Measurements from ENCODE around the gene CUL1.

The CUL1 gene

DNA sequence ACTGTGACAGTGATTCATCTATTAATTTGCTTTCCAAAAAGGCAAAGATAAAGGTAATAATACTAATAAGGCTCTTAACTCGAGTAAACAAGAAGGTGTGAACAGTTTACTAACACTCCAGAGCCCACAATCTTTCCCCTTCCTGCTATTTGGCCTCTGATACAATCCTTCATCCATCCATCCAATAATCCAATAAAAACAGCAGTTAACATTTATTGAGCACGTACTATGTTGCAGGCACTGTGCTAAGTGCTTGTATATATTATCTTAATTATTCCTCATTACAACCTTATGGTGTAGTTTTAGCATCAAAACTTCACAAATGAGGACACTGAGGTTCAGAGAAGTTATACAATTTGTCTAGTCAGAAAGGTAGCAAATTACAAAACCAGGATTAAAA is 135.9 kb downstream of the CUL1 start:
- TF ChIP-seq EP300 (IDR thresholded peaks at IDR 0.05; ENCODE audit: borderline replicate concordance) (no peak), NFIC (IDR thresholded peaks at IDR 0.05) (no peak)

DNA sequence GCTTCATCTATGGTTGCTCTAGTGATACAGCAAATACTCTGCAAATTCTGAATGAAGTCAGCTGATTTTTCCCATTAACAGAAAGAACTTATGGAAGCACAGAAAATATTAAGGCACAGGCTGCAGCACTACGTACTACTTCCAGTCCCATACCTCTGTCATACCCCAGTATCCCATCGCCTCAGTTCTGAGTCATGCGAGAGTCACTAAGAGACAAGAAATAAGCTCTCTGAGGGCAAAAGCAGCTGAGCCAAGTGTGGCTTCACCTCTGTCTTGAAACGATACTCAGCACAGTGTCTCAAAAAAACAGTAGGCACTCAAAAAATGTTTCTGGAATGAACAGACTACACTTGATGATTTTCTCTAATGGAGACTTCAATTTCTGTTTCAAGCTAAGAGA is 137.2 kb downstream of the CUL1 start:
- no peak for TF ChIP-seq EP300 (IDR thresholded peaks at IDR 0.05; ENCODE audit: borderline replicate concordance)
- TF ChIP-seq NFIC (IDR thresholded peaks at IDR 0.05), result no peak
- TF ChIP-seq TEAD4 (IDR thresholded peaks at IDR 0.05), result no peak
- TF ChIP-seq, protein P1, sequence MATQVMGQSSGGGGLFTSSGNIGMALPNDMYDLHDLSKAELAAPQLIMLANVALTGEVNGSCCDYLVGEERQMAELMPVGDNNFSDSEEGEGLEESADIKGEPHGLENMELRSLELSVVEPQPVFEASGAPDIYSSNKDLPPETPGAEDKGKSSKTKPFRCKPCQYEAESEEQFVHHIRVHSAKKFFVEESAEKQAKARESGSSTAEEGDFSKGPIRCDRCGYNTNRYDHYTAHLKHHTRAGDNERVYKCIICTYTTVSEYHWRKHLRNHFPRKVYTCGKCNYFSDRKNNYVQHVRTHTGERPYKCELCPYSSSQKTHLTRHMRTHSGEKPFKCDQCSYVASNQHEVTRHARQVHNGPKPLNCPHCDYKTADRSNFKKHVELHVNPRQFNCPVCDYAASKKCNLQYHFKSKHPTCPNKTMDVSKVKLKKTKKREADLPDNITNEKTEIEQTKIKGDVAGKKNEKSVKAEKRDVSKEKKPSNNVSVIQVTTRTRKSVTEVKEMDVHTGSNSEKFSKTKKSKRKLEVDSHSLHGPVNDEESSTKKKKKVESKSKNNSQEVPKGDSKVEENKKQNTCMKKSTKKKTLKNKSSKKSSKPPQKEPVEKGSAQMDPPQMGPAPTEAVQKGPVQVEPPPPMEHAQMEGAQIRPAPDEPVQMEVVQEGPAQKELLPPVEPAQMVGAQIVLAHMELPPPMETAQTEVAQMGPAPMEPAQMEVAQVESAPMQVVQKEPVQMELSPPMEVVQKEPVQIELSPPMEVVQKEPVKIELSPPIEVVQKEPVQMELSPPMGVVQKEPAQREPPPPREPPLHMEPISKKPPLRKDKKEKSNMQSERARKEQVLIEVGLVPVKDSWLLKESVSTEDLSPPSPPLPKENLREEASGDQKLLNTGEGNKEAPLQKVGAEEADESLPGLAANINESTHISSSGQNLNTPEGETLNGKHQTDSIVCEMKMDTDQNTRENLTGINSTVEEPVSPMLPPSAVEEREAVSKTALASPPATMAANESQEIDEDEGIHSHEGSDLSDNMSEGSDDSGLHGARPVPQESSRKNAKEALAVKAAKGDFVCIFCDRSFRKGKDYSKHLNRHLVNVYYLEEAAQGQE (IDR thresholded peaks at IDR 0.05; ENCODE audit: low read depth), result no peak
- no peak for TF ChIP-seq USF1 (IDR thresholded peaks at IDR 0.05)
- TF ChIP-seq CREB1 (IDR thresholded peaks at IDR 0.05; ENCODE audit: low read depth), result no peak
- no peak for TF ChIP-seq EGR1 (IDR thresholded peaks at IDR 0.05)
- TF ChIP-seq ZBTB7A (IDR thresholded peaks at IDR 0.05; ENCODE audit: low read depth), result no peak
- no peak for TF ChIP-seq FOXM1 (IDR thresholded peaks at IDR 0.05; ENCODE audit: borderline replicate concordance, low read depth)

DNA sequence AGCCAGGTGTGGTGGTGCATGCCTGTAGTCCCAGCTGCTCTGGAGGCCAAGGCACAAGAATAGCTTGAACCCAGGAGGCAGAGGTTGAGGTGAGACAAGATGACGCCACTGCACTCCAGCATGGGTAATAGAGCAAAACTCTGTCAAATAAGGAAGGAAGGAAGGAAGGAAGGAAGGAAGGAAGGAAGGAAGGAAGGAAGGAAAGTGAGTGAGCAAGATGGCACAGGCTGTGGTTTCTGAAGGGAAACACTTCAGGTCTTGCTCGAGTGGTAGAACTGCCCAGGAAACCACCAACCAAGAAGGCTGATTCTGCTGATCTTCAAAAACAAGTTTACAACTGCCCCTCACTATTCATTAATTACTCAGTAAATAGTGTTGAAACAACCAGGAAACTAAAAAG is 140.2 kb downstream of the CUL1 start:
- TF ChIP-seq CEBPB (IDR thresholded peaks at IDR 0.05), result no peak
- no peak for TF ChIP-seq TAF1 (IDR thresholded peaks at IDR 0.05; ENCODE audit: low read depth)
- no peak for TF ChIP-seq TCF12 (IDR thresholded peaks at IDR 0.05; ENCODE audit: low read depth)
- TF ChIP-seq ZBTB7A (IDR thresholded peaks at IDR 0.05; ENCODE audit: low read depth), result no peak
- no peak for TF ChIP-seq NFIC (IDR thresholded peaks at IDR 0.05)
- TF ChIP-seq, protein P1 (IDR thresholded peaks at IDR 0.05; ENCODE audit: low read depth), result no peak
- no peak for TF ChIP-seq RAD21 (IDR thresholded peaks at IDR 0.05; ENCODE audit: low read depth)
- TF ChIP-seq CREB1 (IDR thresholded peaks at IDR 0.05; ENCODE audit: low read depth), result no peak
- TF ChIP-seq EGR1 (IDR thresholded peaks at IDR 0.05), result no peak
- TF ChIP-seq USF1 (IDR thresholded peaks at IDR 0.05), result no peak
- no peak for TF ChIP-seq EP300 (IDR thresholded peaks at IDR 0.05; ENCODE audit: borderline replicate concordance)
- TF ChIP-seq FOXM1 (IDR thresholded peaks at IDR 0.05; ENCODE audit: borderline replicate concordance, low read depth), result no peak
- no peak for TF ChIP-seq TEAD4 (IDR thresholded peaks at IDR 0.05)
- TF ChIP-seq MAX (IDR thresholded peaks at IDR 0.05), result no peak
- no peak for TF ChIP-seq YY1 (IDR thresholded peaks at IDR 0.05; ENCODE audit: low read depth)

DNA sequence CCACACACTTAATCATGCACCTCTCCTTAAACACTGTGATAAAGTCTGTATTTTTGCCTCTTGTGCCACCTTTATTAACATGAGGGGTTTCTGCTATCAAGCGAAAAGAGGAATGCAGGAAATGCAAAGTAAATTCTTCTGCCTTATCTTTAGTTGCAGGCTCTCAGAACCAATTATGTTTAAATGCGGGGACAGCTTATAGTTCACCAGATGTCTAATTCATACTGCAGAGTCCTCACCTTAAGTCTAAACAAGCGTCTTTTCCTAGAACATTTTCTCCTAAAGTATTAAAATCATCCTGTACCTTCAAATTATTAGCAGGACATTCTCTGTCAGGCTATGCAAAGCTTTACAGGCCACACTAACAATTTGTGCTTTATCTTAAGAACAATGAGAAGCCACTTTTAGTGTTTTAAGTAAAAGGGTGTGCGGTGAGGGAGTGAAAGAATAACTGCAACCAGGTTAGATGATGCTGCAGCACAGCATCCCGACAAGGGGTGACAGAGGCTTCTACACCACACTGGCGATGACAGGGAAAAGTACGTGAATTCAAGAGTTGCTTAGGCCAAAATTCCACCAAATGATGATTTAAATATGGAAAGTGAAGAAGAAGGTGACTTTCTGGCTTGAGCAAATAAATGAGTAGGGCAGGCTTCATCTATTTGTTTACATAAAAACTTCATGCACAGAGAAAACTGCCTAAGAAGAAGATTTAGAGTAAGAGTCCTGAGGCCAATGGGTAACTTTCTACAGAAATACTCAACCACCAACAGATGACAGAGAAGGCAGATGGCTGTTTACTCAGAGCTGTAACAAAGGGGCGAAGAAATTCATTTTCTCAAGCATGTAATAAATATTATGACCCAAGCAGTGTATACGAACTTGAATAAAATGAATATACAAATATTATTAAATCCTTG is 149.4 kb downstream of the CUL1 start:
- TF ChIP-seq MAX (IDR thresholded peaks at IDR 0.05) (no peak), ZBTB7A (IDR thresholded peaks at IDR 0.05; ENCODE audit: low read depth) (no peak), RAD21 (IDR thresholded peaks at IDR 0.05; ENCODE audit: low read depth) (no peak), TEAD4 (IDR thresholded peaks at IDR 0.05) (no peak), TCF12 (IDR thresholded peaks at IDR 0.05; ENCODE audit: low read depth) (no peak), USF1 (IDR thresholded peaks at IDR 0.05) (no peak), TAF1 (IDR thresholded peaks at IDR 0.05; ENCODE audit: low read depth) (no peak)
- TF ChIP-seq, protein P1 (IDR thresholded peaks at IDR 0.05; ENCODE audit: low read depth), result no peak
